PC-9 (cell line): ENCODE results near the gene ZBTB21.
"Not testable (repeated sequence)": the region's sequence is repeated elsewhere in the genome, so short reads cannot be mapped to it uniquely, and the experiment has no call there.

Experiments
- CTCF ChIP-seq: fragments of 200-600 bp; sonication (generic); conservative IDR thresholded peaks from 2 replicates; pipeline ENCODE4 v1.6.1; 2017; ENCODE audit warnings: mixed run types, antibody characterized with exemption, mild to moderate bottlenecking, moderate library complexity
- EZH2 ChIP-seq: fragments of 200-600 bp; sonication (generic); IDR thresholded peaks from 2 replicates; pipeline ENCODE4 v1.8.0; 2017; ENCODE audit warnings: antibody characterized with exemption, low read depth

- TF ChIP-seq CTCF, EZH2: not testable (repeated sequence)
Observed at GRCh38 chr21:41994613-41995012, 15.5 kb downstream of the ZBTB21 start.
